K562 (cell line): ENCODE measurements around the gene BTBD2. TPM values are rescaled to one million over a fixed set of nuclear protein-coding genes. Genes with fewer than 3 reads are reported as not detected.

Experiments
- FOSL1 ChIP-seq: fragments of 200-800 bp; sonication (Bioruptor generic); conservative IDR thresholded peaks from 2 replicates; pipeline ENCODE4 v1.6.1; 2016; ENCODE audit warnings: missing genetic modification characterization, missing compliant biosample characterization
- MTA1 ChIP-seq: fragments of 450-650 bp; IDR thresholded peaks from 2 replicates; pipeline ENCODE4 v1.6.1; 2017; ENCODE audit warnings: borderline replicate concordance
- RHOXF2B ChIP-seq: fragments of 250-450 bp; sonication (Bioruptor Pico); conservative IDR thresholded peaks from 2 replicates; pipeline ENCODE4 v1.5.1; 2021
- TEAD1 ChIP-seq, 2 experiments: fragments of 450-650 bp in 1 of 2; sonication (generic) in 1 of 2; formaldehyde crosslinking; IDR thresholded peaks; 2 replicates each; pipeline versions ENCODE4 v1.4.0 to v1.8.0; 2020 to 2022; ENCODE audit warnings: mild to moderate bottlenecking in 2 of 2, missing genetic modification reagents in 1 of 2
- ZNF174 ChIP-seq: fragments of 250-450 bp; sonication (Bioruptor Pico); IDR thresholded peaks from 2 replicates; pipeline ENCODE4 v1.4.0; 2020; ENCODE audit warnings: mild to moderate bottlenecking
- ZNF586 ChIP-seq: fragments of 450-650 bp; formaldehyde crosslinking; conservative IDR thresholded peaks from 2 replicates; pipeline ENCODE4 v1.4.0; 2020; ENCODE audit warnings: mild to moderate bottlenecking, moderate library complexity
- ZNF780A ChIP-seq: fragments of 250-450 bp; sonication (Bioruptor Pico); IDR thresholded peaks from 2 replicates; pipeline ENCODE4 v1.5.0; 2021; ENCODE audit warnings: mild to moderate bottlenecking
- polyA plus RNA-seq, 8 experiments: library from polyadenylated mRNA; depleted of rRNA in 4 of 8; stranded (reverse) in 5 of 8; unstranded in 3 of 8; fragments of >200 nt; fragmentation: Nextera tagmentation in 2 of 8; fragmentation: Illumina TruSeq in 1 of 8; extraction: Ambion mirVana in 2 of 8; extraction: Trizol in 1 of 8; gene quantifications; 2 replicates each; pipeline versions ENCODE4 v1.2.1 to v1.2.3, GENCODE V29; 2011 to 2014; ENCODE audit warnings: inconsistent platforms in 1 of 8, missing spikeins in 1 of 8
- total RNA-seq, 7 experiments: library from RNA; depleted of rRNA in 6 of 7; stranded (reverse); fragments of >200 nt in 6 of 7; fragmentation: Illumina TruSeq in 2 of 7; extraction: Trizol in 2 of 7; gene quantifications; 2 replicates each; pipeline versions ENCODE4 v1.2.1 to v1.2.3, GENCODE V29; 2011 to 2021; ENCODE audit warnings: low replicate concordance in 1 of 7
- TF ChIP-seq, protein P1 (sequence below), 3 experiments: fragments of 200-800 bp in 1 of 3; sonication (Bioruptor generic) in 1 of 3; sonication (generic) in 1 of 3; formaldehyde crosslinking in 1 of 3; IDR thresholded peaks; 2 replicates each; pipeline versions ENCODE4 v1.6.1 to v1.8.0; 2016 to 2022; ENCODE audit warnings: mild to moderate bottlenecking in 2 of 3, missing compliant biosample characterization in 2 of 3, missing genetic modification characterization in 2 of 3, missing genetic modification reagents in 1 of 3
- TF ChIP-seq, protein P2 (sequence below): fragments of 450-650 bp; formaldehyde crosslinking; IDR thresholded peaks from 2 replicates; pipeline ENCODE4 v1.4.0; 2022; ENCODE audit warnings: mild to moderate bottlenecking, moderate library complexity
- TF ChIP-seq, protein P3 (sequence below): fragments of 450-650 bp; formaldehyde crosslinking; IDR thresholded peaks from 2 replicates; pipeline ENCODE4 v1.4.0; 2020; ENCODE audit warnings: mild to moderate bottlenecking, moderate library complexity
- TF ChIP-seq, protein P4 (sequence below), 2 experiments: fragments of 450-650 bp in 1 of 2; sonication (generic) in 1 of 2; formaldehyde crosslinking in 1 of 2; IDR thresholded peaks; 2 replicates each; pipeline versions ENCODE4 v1.7.1 to v1.9.0; 2016 to 2022; ENCODE audit warnings: inconsistent platforms in 1 of 2, mild to moderate bottlenecking in 1 of 2, missing genetic modification reagents in 1 of 2

The BTBD2 gene
- total and polyA plus RNA-seq, 9 of the 15 experiments (the other 6 are each of a cell fraction or from before 2014, with no cell fraction given): 0.10 to 15.6 (median 6.9) TPM

DNA sequence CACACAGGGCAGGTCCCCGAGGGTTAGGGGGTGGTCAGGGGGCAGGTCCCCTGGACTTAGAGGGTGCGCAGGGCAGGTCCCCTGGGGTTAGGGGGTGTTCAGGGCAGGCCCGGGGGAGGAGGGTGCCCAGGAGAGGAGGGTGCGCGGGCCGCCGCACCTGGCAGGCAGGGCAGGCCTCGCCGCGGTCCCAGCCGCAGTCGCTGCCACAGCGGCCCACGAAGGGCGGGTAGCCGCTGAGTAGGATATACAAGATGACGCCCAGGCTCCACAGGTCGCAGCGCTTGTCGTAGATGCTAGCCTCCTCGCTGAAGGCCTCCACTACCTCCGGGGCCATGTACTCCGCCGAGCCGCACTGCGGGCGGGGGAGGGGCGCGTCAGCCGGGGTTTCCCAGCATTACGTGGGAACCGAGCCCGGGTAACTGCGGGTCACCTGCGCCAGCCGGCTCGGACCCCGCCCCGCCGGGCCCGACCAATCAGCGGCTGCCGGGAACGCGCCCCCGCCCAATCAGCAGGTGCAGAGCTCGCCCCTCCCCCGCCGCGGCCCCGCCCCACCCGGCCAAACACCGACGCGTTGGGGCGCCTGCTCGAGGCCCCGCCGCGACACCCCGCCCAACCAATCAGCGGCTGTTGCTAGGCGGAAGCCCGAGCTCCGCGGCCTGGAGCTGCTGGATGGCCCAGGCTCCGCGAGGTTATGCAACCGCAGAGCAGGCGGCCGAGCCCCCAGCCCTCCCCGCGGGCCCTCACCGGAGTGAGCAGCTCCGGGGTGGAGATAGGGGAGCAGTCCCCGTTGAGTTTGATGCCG, 26.4 kb upstream of the BTBD2 start (continued):
- TF ChIP-seq, protein P1, sequence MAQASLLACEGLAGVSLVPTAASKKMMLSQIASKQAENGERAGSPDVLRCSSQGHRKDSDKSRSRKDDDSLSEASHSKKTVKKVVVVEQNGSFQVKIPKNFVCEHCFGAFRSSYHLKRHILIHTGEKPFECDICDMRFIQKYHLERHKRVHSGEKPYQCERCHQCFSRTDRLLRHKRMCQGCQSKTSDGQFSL (CRISPR knock-in tag; IDR thresholded peaks at IDR 0.05): no peak
- TF ChIP-seq, protein P1 (tag; IDR thresholded peaks at IDR 0.05): no peak
- TF ChIP-seq RHOXF2B (CRISPR knock-in tag) (no peak), ZNF586 (CRISPR knock-in tag) (no peak), FOSL1 (tag) (no peak), TEAD1 (CRISPR knock-in tag; IDR thresholded peaks at IDR 0.05) (peak in 1 of 2 experiments; percentile 59; a peak in 1 of 4 replicates), MTA1 (no peak), ZNF780A (CRISPR knock-in tag) (no peak), ZNF174 (CRISPR knock-in tag) (no peak)
- TF ChIP-seq, protein P2, sequence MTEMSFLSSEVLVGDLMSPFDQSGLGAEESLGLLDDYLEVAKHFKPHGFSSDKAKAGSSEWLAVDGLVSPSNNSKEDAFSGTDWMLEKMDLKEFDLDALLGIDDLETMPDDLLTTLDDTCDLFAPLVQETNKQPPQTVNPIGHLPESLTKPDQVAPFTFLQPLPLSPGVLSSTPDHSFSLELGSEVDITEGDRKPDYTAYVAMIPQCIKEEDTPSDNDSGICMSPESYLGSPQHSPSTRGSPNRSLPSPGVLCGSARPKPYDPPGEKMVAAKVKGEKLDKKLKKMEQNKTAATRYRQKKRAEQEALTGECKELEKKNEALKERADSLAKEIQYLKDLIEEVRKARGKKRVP (CRISPR knock-in tag): peak; percentile 38; the same call in 1 of the 2 replicates
- TF ChIP-seq, protein P3, sequence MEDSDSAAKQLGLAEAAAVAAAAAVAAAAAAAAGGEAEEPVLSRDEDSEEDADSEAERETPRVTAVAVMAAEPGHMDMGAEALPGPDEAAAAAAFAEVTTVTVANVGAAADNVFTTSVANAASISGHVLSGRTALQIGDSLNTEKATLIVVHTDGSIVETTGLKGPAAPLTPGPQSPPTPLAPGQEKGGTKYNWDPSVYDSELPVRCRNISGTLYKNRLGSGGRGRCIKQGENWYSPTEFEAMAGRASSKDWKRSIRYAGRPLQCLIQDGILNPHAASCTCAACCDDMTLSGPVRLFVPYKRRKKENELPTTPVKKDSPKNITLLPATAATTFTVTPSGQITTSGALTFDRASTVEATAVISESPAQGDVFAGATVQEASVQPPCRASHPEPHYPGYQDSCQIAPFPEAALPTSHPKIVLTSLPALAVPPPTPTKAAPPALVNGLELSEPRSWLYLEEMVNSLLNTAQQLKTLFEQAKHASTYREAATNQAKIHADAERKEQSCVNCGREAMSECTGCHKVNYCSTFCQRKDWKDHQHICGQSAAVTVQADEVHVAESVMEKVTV (CRISPR knock-in tag): no peak
- TF ChIP-seq, protein P4, sequence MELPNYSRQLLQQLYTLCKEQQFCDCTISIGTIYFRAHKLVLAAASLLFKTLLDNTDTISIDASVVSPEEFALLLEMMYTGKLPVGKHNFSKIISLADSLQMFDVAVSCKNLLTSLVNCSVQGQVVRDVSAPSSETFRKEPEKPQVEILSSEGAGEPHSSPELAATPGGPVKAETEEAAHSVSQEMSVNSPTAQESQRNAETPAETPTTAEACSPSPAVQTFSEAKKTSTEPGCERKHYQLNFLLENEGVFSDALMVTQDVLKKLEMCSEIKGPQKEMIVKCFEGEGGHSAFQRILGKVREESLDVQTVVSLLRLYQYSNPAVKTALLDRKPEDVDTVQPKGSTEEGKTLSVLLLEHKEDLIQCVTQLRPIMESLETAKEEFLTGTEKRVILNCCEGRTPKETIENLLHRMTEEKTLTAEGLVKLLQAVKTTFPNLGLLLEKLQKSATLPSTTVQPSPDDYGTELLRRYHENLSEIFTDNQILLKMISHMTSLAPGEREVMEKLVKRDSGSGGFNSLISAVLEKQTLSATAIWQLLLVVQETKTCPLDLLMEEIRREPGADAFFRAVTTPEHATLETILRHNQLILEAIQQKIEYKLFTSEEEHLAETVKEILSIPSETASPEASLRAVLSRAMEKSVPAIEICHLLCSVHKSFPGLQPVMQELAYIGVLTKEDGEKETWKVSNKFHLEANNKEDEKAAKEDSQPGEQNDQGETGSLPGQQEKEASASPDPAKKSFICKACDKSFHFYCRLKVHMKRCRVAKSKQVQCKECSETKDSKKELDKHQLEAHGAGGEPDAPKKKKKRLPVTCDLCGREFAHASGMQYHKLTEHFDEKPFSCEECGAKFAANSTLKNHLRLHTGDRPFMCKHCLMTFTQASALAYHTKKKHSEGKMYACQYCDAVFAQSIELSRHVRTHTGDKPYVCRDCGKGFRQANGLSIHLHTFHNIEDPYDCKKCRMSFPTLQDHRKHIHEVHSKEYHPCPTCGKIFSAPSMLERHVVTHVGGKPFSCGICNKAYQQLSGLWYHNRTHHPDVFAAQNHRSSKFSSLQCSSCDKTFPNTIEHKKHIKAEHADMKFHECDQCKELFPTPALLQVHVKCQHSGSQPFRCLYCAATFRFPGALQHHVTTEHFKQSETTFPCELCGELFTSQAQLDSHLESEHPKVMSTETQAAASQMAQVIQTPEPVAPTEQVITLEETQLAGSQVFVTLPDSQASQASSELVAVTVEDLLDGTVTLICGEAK (IDR thresholded peaks at IDR 0.05): no peak
- TF ChIP-seq, protein P4 (CRISPR knock-in tag; IDR thresholded peaks at IDR 0.05): no peak
